GM19023 (cell line): ENCODE results near the gene DOCK3.

Source experiments
- ATAC-seq: cut with Tn5 transposase; IDR thresholded peaks from one replicate; pipeline ENCODE4 v1.9.1; 2021; ENCODE audit warnings: mild to moderate bottlenecking, moderate library complexity; ENCODE audit not compliant: unreplicated experiment

DOCK3 gene, protein sequence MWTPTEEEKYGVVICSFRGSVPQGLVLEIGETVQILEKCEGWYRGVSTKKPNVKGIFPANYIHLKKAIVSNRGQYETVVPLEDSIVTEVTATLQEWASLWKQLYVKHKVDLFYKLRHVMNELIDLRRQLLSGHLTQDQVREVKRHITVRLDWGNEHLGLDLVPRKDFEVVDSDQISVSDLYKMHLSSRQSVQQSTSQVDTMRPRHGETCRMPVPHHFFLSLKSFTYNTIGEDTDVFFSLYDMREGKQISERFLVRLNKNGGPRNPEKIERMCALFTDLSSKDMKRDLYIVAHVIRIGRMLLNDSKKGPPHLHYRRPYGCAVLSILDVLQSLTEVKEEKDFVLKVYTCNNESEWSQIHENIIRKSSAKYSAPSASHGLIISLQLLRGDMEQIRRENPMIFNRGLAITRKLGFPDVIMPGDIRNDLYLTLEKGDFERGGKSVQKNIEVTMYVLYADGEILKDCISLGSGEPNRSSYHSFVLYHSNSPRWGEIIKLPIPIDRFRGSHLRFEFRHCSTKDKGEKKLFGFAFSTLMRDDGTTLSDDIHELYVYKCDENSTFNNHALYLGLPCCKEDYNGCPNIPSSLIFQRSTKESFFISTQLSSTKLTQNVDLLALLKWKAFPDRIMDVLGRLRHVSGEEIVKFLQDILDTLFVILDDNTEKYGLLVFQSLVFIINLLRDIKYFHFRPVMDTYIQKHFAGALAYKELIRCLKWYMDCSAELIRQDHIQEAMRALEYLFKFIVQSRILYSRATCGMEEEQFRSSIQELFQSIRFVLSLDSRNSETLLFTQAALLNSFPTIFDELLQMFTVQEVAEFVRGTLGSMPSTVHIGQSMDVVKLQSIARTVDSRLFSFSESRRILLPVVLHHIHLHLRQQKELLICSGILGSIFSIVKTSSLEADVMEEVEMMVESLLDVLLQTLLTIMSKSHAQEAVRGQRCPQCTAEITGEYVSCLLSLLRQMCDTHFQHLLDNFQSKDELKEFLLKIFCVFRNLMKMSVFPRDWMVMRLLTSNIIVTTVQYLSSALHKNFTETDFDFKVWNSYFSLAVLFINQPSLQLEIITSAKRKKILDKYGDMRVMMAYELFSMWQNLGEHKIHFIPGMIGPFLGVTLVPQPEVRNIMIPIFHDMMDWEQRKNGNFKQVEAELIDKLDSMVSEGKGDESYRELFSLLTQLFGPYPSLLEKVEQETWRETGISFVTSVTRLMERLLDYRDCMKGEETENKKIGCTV (N-terminal part only)

DNA sequence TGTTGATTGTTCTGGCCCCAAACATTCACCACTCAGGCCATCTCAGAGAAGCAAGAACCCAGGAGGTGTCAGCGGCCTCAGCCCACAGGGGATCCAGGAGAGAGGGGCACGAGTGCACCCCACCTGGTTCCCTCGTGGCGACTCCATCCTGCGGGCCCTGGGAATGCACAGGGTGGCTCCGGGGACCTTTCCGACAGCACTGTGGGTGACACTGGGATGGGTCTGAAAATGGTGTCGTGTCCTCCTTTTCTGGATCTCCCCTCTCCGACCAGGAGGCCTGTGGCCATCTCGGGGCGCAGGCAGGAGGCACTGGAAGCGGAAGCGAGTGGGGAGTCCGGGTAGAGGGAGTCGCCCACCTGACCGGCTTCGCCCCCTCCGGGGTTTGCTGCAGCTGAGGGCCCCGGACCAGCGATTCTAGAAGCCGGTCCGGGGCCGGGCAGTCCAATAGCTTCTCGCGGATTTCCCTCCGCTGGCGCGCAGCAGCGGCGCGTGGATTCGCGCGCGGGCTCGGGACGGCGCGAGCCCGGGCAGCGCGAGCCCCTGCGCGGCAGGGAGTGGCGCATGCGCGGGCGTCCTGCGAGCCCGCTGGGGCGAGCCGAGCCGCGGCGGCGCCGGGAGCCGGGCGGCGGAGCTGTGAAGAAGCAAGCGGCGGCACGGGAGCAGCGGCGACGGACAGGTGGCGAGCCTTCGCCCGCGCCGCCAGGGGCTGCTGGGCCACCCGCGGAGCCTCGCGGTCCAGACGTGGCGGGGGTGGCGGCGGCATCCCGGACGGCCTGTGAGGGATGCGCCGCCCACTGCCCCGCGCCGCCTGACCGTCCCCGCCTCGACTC lies at the start of gene DOCK3:
Gene DOCK3, plus strand, starts transcription at position 579 of the 830 bp plus-strand sequence. CDS start 337 bp downstream, outside the sequence.
- no peak for ATAC-seq

DNA sequence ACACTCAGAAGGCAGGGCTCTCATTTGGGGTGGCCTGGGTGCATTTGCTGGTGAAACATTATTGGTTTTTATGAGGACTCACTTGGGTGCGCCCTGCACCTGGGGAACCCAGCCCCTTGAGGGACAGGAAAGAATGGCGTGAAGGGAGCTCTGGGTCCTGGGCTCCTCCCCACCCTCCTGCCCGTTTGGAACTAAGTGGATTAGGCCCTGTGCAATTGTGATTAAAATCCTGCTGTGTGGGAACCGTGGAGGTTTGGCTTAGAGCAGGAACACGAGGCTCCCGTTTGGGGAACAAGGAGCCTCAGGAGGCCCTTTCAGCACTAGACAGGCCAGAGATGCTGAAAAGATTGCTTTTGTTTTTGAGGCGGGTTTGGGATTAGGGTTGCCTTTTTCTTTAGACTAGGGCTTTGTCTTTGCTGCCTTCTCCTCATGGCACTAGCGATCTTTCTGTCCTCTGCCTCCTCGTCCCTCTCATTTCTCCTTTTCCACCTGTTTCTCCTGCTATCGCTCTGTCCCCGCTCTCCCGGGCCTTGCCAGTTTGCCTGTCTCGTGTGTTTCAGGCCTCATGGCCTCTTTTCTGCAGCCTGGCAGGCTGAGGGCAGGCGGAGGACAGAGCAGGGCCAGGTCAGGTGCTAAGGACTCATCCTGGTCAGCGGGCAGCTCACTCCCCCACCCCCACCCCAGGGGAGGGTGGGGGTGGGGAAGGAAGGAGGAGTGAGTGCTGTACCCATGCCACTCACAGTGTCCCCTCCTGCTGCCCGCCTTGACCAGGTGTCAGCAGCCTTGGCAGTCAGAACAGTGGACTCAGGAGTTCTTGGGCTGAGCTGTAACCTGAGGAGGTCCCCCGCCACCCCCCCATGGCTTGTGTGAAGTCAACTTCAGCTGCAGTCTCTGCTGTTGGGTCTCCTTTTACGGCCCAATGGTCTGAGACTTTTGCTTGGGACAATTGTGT lies 49.2 kb upstream of the DOCK3 start:
- no peak for ATAC-seq

DNA sequence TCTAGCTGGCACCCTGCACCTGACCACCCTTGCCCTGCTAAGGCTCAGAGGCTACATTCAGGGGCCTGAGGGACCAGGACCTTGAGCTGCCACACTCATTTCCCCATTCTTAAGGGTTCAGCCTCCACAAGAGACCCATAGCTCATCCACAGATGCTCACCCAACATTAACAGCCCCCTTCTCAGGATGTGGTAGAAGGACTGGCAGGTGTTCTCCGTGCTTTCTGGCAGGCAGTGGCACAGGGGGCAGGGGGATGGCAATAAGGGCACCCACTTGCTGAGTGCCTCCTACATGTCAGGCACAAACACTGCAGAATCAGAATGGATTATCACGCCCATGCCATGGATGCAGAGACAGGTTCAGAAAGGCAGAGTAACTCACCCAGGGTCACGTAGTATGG lies 48.3 kb upstream of the DOCK3 start:
- no peak for ATAC-seq

DNA sequence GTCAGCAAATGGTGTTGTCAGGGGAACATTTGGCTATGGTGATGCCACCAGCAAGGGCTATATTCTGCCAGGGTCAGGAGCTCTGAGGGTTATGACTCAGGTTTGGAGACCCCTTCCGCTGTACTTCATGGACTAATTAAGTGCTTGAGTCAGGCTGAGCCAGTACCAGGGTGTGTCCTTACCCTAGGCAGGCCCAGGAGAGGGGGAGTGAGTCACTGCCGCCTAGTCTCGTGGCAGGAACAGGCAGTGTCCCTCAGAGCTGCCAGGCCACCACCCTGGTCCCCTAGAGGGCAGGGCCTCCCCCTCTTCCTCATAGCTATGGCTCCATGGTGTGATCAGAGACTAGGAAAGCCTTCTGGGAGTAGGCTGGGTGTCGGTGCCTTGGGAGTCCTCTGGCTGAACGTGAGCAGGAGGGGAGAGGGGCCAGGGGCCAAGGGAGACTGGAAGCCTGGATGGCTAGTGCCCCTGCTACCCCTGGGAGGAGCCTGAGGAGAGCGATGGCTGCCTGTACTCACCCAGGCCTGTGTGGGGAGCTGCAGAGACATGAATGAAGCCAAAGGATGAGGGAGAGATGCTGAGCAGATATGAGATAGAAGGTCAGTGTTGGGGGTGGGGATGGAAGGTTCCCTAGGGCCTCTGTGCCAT lies 47.2 kb upstream of the DOCK3 start:
- no peak for ATAC-seq

DNA sequence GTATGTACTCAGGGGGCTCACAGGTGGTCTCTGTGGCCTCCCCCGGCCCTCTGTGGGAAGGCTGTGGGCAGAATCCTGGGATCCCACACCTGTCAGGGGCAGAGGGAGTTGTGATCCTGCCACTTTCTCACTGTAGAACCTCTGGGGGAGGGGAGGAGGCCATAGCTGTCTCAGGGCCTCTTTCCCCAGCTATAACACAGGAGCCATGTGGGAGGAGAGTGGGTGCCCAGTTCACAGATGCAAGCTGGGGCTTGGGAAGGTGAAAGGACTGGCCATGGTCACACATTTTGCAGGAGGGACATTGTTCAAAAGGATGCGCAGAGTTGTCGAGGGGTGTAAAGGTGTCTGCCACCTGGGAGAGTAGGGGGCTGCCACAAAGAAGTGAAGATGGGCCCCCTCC lies 46.1 kb upstream of the DOCK3 start:
- no peak for ATAC-seq

DNA sequence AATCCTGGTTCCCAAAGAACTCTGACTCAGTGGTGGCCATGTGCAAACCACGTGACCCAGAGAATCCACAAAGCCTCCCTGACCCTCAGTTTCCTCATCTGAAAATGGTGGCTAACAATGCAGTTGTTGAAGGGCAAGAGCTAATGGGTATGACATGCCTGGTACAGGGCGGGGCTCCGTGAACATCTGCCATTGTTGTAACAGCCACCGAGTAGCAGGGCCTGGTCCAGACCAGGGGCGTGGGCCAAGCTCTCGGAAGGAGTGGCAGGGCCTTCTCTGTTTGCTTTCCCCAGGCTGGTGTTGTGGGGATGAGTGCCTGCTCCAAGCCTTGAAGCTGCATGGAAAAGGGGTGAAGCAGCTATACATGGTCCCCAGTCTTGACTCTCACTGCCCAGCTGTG lies 44.3 kb upstream of the DOCK3 start:
- no peak for ATAC-seq

DNA sequence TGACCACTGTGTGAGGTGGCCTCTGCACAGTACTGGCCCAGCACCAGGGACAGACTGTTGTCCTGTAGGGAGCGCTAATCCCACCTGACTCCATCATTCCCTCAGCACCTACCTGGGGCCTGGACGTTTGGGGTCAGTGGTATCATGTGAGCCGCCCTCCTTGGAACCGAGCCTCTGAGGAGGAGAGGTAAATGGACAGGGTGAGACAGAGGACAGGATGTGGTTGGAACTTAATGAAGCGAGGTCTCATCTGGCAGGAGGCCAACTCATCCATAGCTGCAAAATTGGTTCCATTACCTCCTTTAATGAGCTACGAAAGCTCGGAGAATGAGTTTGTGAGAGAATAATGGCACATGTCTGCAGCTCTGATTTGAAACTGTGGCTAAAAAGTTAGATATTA lies 43.9 kb upstream of the DOCK3 start:
- no peak for ATAC-seq

DNA sequence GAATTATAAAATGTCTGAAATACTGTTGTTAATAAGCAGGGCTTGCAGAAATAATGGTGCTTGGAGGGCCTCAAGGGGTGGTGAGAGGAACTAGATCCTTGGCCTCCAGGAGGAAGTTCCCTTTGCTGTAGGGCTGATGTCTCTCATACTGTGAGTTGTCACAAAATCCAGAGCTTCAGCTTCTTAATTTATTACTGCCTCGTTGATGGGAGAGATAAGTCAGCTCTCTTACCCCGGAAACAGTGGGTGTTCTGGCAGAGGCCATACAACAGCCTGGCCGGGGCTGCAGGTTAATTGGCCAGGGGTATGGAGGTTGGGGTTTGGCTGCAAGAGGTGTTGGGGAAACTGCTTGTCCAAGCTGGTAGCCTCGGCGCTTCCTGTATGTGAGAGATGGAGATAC lies 42.3 kb upstream of the DOCK3 start:
- no peak for ATAC-seq

DNA sequence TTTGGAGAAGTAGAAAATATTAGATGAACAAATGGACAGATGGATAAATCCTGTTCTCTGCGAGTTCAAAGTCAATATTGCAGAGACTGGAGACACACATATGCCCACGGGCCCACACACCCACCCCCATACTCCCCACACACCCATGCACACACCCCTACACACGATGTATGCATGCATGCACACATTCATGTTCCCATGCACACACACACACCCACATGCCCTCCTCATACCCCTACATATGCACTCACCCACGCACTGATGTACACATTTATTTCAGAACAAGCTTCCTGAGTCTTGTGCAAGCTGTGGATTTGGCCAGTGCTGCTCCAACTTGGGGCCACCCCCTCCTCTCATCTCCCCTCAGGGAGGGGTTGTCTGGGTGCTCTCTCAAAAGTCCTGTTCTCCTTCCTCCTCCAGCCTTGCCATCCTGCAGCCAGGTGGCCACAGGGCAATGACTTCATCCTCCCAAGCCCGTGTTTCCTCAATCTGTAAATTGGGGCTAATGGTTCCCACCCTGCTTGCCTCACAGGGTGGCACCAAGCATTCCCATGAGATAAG lies 41.4 kb upstream of the DOCK3 start:
- ATAC-seq = no peak

DNA sequence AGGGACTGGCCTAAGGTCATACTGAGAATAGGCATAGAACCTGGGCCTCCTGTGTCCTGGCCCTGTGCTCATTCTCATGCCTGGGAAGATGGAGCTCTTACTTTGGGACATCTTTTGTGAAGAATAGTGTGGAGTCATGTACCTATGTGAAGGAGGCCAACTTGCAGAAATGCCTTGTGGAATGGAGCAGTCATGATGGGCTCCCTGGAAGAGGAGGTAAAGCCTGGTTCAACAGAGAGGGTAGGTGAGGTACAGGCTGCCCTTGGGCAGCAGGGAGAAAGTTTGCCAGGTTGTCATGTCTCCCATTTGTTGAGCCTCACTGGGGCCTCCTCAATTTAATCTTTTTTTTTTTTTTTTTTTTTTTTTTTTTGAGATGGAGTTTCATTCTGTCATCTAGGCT lies 39.7 kb upstream of the DOCK3 start:
- no peak for ATAC-seq

DNA sequence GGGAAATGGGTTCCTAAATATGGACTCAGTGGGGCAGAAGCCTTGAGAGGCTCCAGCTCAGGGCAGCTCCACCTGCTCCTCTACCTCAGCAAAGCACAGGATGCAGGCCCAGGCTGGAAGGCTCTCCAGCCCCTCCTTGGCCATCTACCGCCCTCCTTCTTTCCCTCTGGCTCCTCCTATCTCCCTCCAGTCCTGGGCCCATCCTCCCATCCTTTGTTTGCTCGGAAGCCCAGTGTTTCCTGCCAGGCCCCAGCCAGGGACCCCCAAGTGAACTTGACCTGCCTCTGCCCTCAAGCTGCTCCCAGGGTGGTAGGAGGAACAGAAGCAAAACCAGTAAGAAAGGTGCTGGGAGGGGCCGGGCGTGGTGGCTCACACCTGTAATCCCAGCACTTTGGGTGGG lies 37.7 kb upstream of the DOCK3 start:
- no peak for ATAC-seq

DNA sequence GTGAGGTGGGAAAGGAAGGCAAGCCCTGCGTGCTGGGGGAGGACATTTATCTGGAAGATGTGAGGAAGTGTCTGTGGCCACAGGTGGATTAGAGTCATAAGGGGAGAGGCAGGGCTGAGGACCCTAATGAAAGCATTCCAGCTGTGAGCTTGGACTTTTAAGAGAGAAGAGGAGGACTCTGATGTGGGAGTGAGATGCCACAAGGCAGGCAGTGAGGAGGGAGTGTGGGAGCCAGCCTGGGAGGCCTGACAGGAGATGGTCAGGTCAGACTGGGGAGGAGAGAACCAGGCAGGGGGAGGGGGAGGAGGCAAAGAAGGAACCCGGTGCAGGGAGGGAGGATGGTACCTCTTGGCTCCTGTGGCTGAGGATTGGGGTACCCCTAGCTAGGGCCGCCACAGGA lies 36.8 kb upstream of the DOCK3 start:
- no peak for ATAC-seq

DNA sequence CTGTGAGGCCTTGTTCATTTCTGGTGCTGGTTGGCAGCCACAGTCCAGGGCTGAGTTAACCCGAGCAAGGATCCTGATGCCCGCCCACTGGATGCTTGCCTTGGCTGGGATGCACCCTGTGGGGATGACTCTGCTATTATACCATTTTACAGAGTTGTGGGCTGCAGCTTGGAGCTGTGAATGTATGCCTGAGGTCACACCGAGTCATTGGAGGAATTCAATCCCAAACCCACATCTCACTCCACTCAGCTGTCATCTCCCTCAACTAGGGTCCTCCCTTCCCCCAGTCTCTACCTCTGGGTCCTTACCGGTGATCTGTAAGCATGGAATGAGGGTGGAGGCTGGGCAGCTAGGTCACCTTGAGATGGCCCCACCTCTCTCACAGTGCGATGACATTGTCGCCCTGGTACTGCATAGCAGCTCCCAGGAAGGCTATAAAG lies 35.7 kb upstream of the DOCK3 start:
- no peak for ATAC-seq

DNA sequence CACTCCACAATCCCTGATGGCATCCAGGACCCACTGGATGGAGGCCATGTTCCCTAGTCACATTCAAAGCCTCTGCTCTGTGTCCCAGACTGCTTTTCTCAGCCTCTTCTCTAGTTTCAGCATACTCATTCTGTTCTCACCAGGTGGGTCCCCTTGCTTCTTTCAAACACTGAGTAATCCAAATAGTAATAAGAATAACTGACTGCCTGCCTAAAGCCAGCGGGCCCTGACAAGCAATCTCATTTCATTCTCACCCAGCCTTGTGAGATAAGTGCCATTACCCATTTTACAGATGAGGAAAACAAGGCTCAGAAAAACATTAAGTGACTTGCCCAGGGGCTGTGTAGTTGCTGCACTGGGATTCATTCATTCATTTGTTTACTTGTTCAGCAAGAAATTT lies 32.3 kb upstream of the DOCK3 start:
- no peak for ATAC-seq

DNA sequence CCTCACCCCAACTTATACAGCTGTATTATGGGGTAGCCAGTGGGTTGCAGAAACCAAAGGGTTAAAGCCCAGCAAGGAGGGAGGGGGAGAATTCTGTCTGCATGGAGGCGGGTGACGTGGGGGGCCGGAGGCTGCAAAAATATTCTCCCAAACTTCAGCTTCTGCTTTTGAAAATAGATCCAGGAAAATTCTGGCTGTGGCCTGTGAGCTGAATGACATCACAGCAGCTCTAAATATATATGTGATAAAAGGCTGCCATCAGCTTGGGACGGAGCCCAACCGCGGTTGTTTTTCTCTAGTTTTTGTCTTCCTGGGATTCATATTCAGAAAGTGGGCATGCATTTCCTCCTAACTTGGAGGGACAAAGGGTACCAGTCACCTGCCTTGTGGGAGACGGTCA lies 30.2 kb upstream of the DOCK3 start:
- ATAC-seq = no peak

DNA sequence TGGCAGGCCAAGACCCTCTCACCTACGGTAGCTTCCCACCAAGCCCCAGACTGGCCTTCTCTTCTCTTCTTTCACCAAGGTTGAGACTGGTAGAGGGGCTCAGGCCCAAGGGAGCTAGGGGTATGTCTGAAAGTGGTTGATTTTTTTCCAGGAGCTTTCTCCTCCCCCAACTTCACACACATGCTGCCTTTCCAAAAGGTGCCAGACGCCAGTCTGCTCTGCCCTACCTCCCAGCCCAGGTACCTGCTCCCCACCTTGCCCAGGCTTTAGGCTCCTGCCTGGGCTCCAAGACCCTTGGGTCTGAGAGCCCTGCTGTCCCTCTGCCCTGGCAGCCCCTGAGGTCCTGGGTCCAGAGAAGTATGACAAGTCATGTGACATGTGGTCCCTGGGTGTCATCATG lies 29.3 kb upstream of the DOCK3 start:
- no peak for ATAC-seq

DNA sequence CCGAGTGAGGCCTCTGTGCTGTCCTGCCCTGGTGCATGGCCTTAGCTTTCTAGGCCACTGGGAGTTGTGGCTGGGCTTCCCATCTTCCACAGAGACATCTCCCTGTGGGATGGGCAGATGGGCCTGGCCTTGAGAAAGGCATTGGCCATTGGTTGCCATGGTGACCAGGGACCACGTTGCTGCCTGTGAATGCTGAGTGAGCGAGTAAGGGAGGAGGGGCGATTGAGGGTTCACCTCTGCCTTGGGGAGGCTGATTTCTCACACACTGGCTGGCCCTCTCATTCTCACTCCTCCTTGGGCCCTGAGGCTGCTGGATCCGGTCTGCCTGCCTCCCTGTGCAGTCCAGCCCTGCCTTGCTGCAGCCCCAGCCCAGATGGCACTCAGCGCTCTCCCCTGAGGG lies 26.4 kb upstream of the DOCK3 start:
- ATAC-seq = no peak

DNA sequence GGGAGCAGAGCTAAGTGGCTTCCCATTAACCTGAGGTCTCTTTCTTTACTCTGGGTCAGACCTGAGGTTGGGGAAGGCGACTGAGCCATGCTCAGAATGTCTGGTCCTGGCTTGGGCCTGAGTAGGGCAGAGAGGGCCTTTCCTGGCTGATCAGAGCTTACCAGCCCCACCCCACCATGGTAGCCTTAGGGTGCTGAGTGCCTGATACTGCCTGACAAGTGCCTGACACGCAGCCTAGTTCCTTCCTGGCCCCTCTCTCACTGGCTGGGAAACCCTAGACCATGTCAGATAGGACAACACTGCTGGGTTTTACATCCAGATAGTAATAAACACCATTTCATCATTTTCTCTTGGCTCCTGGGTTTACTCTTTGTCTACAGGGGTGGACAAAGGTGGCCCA lies 25.8 kb upstream of the DOCK3 start:
- ATAC-seq = no peak
